ENCODE results near the gene RNASET2. TPM values are rescaled to one million over a fixed set of nuclear protein-coding genes. Genes with fewer than 3 reads are reported as not detected.

The RNASET2 gene
- total and polyA plus RNA-seq, 2 of the 13 experiments (the other 11 are each of a cell fraction or from before 2014, with no cell fraction given) = 44.6 to 597 TPM

DNA sequence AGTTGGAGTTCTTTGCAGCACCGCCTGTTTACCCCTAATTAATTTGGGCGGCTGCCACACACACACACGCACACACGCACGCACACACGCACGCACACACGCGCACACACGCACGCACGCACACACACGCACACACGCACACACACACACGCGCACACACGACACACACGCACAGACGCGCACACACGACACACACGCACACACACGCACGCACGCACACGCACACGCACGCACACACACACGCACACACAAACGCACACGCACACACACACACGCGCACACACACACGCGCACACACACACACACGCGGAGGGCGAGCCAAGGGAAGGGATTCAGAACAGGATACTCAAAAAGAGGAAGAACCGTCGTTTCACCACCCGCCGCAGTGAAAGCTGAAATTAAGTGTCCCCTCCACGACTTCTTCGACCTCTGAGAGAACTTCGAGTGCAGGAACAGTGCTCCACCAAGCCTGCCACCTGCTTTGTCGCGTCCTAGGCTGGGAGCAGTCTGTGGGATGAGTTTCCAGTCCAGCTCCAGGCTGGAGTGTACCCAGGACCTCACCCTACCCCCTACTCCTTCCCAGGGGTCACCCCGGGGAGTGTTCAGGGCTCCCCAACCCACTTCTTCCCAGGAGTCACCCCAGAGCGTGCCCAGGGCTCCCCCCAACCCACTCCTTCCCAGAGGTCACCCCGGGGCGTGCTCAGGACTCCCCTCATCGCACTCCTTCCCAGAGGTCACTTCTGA lies 1.1 kb downstream of the RNASET2 start (continued):
- TF ChIP-seq PRDM10 (CRISPR knock-in tag; IDR thresholded peaks at IDR 0.05; ENCODE audit: low read depth) (no peak), ZNF598 (CRISPR knock-in tag; IDR thresholded peaks at IDR 0.05; ENCODE audit: borderline replicate concordance) (no peak), ZBTB8A (CRISPR knock-in tag; IDR thresholded peaks at IDR 0.05; ENCODE audit: borderline replicate concordance, low read depth) (no peak), IKZF4 (CRISPR knock-in tag; IDR thresholded peaks at IDR 0.05; ENCODE audit: borderline replicate concordance, low read depth, not compliant biosample characterization) (no peak), ZNF782 (CRISPR knock-in tag; IDR thresholded peaks at IDR 0.05; ENCODE audit: borderline replicate concordance) (no peak), SAP130 (CRISPR knock-in tag; IDR thresholded peaks at IDR 0.05; ENCODE audit: low read depth) (no peak), SP2 (CRISPR knock-in tag; IDR thresholded peaks at IDR 0.05) (0 out of 2 replicates have a peak, but pooled peaks have one; percentile 20), GPN1 (CRISPR knock-in tag; IDR thresholded peaks at IDR 0.05; ENCODE audit: borderline replicate concordance) (no peak), MIER3 (CRISPR knock-in tag; IDR thresholded peaks at IDR 0.05; ENCODE audit: borderline replicate concordance) (no peak), ZBTB1 (CRISPR knock-in tag; IDR thresholded peaks at IDR 0.05; ENCODE audit: borderline replicate concordance) (no peak), HNRNPH1 (optimal IDR thresholded peaks at IDR 0.05; ENCODE audit: low read depth, low read length) (peak; percentile 29), HNRNPUL1 (IDR thresholded peaks at IDR 0.05; ENCODE audit: low read depth, low read length) (no peak)
- TF ChIP-seq, protein P1, sequence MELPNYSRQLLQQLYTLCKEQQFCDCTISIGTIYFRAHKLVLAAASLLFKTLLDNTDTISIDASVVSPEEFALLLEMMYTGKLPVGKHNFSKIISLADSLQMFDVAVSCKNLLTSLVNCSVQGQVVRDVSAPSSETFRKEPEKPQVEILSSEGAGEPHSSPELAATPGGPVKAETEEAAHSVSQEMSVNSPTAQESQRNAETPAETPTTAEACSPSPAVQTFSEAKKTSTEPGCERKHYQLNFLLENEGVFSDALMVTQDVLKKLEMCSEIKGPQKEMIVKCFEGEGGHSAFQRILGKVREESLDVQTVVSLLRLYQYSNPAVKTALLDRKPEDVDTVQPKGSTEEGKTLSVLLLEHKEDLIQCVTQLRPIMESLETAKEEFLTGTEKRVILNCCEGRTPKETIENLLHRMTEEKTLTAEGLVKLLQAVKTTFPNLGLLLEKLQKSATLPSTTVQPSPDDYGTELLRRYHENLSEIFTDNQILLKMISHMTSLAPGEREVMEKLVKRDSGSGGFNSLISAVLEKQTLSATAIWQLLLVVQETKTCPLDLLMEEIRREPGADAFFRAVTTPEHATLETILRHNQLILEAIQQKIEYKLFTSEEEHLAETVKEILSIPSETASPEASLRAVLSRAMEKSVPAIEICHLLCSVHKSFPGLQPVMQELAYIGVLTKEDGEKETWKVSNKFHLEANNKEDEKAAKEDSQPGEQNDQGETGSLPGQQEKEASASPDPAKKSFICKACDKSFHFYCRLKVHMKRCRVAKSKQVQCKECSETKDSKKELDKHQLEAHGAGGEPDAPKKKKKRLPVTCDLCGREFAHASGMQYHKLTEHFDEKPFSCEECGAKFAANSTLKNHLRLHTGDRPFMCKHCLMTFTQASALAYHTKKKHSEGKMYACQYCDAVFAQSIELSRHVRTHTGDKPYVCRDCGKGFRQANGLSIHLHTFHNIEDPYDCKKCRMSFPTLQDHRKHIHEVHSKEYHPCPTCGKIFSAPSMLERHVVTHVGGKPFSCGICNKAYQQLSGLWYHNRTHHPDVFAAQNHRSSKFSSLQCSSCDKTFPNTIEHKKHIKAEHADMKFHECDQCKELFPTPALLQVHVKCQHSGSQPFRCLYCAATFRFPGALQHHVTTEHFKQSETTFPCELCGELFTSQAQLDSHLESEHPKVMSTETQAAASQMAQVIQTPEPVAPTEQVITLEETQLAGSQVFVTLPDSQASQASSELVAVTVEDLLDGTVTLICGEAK (IDR thresholded peaks at IDR 0.05) = no peak
- TF ChIP-seq, protein P1 (CRISPR knock-in tag; IDR thresholded peaks at IDR 0.05) = no peak
- TF ChIP-seq, protein P2, sequence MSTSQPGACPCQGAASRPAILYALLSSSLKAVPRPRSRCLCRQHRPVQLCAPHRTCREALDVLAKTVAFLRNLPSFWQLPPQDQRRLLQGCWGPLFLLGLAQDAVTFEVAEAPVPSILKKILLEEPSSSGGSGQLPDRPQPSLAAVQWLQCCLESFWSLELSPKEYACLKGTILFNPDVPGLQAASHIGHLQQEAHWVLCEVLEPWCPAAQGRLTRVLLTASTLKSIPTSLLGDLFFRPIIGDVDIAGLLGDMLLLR (CRISPR knock-in tag; IDR thresholded peaks at IDR 0.05) = no peak

All from HepG2 (cell line).